Prostate gland (tissue), 2 donors: ENCODE measurements around the gene PLA2G4D. TPM values are rescaled to one million over a fixed set of nuclear protein-coding genes. Genes with fewer than 3 reads are reported as not detected.

Experiments used
- DNase-seq: peaks from one replicate; pipeline ENCODE4 v3.0.0-alpha.2; 2019; ENCODE audit warnings: low spot score
- H3K27ac ChIP-seq, 2 donors: fragments of 200-600 bp; sonication (generic); 2 replicates each; pipeline ENCODE4 v1.5.1; 2017 to 2019
- H3K27me3 ChIP-seq: fragments of 200-600 bp; sonication (generic); replicated peaks from 2 replicates; pipeline ENCODE4 v1.5.1; 2019; ENCODE audit not compliant: insufficient read depth
- H3K36me3 ChIP-seq, 2 donors: fragments of 200-600 bp; sonication (generic); 1 replicate in 1 of 2; 2 replicates in 1 of 2; pipeline versions ENCODE4 v1.5.1 to v1.8.1; 2017 to 2019
- H3K4me1 ChIP-seq: fragments of 200-600 bp; sonication (generic); replicated peaks from 2 replicates; pipeline ENCODE4 v1.5.1; 2019
- H3K4me3 ChIP-seq, 2 donors: fragments of 200-600 bp; sonication (generic); 2 replicates each; pipeline ENCODE4 v1.5.1; 2017 to 2019
- H3K9me3 ChIP-seq: fragments of 200-600 bp; sonication (generic); 2 replicates; pipeline ENCODE4 v1.5.1; 2017
- CTCF ChIP-seq, 4 experiments: fragments of 200-600 bp in 2 of 4; fragments of 450-650 bp in 2 of 4; sonication (generic) in 2 of 4; IDR thresholded peaks; 1 replicate in 3 of 4; 2 replicates in 1 of 4; pipeline ENCODE4 v1.5.1; 2016 to 2019; ENCODE audit warnings: antibody characterized with exemption in 4 of 4, mild to moderate bottlenecking in 2 of 4, moderate library complexity in 2 of 4
- POLR2A ChIP-seq: fragments of 450-650 bp; IDR thresholded peaks from one replicate; pipeline ENCODE4 v1.6.1; 2016; ENCODE audit warnings: antibody characterized with exemption, mild to moderate bottlenecking
- POLR2AphosphoS5 ChIP-seq: sonication (generic); formaldehyde crosslinking; IDR thresholded peaks from one replicate; pipeline ENCODE4 v1.6.1; 2017; ENCODE audit warnings: antibody characterized with exemption
- WGBS: methylation state at CpG from one replicate; pipeline ENCODE4 v1.1.5; 2018; 5-methylcytosine and 5-hydroxymethylcytosine counted together
- intact Hi-C: fragments of 100-400 bp; cut with DNase I; formaldehyde crosslinking; loops from one replicate; pipeline ENCODE4 v1.14.2; 2022
- total RNA-seq, 2 donors: library from RNA; depleted of rRNA; stranded (reverse); fragments of >200 nt; gene quantifications; one replicate each; pipeline ENCODE4 v1.1.0, GENCODE V29; 2016

The PLA2G4D gene
- total RNA-seq, 2 donors from 2014 or later, result 1.5 to 2.1 TPM

GRCh38 chr15:42090370-42090769 is 4.0 kb downstream of the PLA2G4D start:
- no peak for DNase-seq
- TF ChIP-seq POLR2A (no peak), CTCF (IDR thresholded peaks at IDR 0.05) (no peak), POLR2AphosphoS5 (no peak)
- WGBS, result 58% methylated on average over 7 of the region's 7 CpGs

GRCh38 chr15:42089942-42090341 is 4.4 kb downstream of the PLA2G4D start:
- Histone ChIP-seq H3K27me3 (no peaks in the 10 kb centered on the region), H3K4me3 (no peak overlapping the region), H3K4me1 (no peaks in the 10 kb centered on the region), H3K9me3 (no peaks in the 10 kb centered on the region), H3K27ac (no peak overlapping the region), H3K36me3 (no peaks in the 10 kb centered on the region)
- TF ChIP-seq POLR2A, result no peak
- intact Hi-C loops, result no loop called here
- 96% methylated on average over 4 of the region's 4 CpGs for WGBS
- no peak for DNase-seq

More at GRCh38 chr15:42090370-42090769, 4.0 kb downstream of the PLA2G4D start:
- Histone ChIP-seq H3K9me3 (no peaks in the 10 kb centered on the region), H3K27ac (no peak overlapping the region), H3K4me1 (no peaks in the 10 kb centered on the region), H3K4me3 (no peak overlapping the region), H3K27me3 (no peaks in the 10 kb centered on the region), H3K36me3 (no peaks in the 10 kb centered on the region)
- intact Hi-C loops, result no loop called here

- Histone ChIP-seq H3K27me3 (no peaks in the 10 kb centered on the region), H3K27ac (no peak overlapping the region), H3K9me3 (no peaks in the 10 kb centered on the region), H3K36me3 (no peaks in the 10 kb centered on the region), H3K4me3 (no peak overlapping the region), H3K4me1 (no peaks in the 10 kb centered on the region)
- intact Hi-C loops, result no loop called here
- TF ChIP-seq POLR2AphosphoS5 (no peak), CTCF (IDR thresholded peaks at IDR 0.05) (no peak), POLR2A (no peak)
- WGBS, result 57% methylated on average over 16 of the region's 16 CpGs
- no peak for DNase-seq
These were observed 5.3 kb downstream of the PLA2G4D start for GRCh38 chr15:42088801-42089640.

- Histone ChIP-seq H3K4me3 (no peak overlapping the region), H3K27me3 (no peaks in the 10 kb centered on the region), H3K36me3 (no peaks in the 10 kb centered on the region), H3K27ac (no peak overlapping the region), H3K4me1 (no peaks in the 10 kb centered on the region), H3K9me3 (no peaks in the 10 kb centered on the region)
- WGBS, result 76% methylated on average over 11 of the region's 11 CpGs
- intact Hi-C loops, result no loop called here
- no peak for TF ChIP-seq POLR2AphosphoS5
- no peak for TF ChIP-seq CTCF (IDR thresholded peaks at IDR 0.05)
- TF ChIP-seq POLR2A, result no peak
- no peak for DNase-seq
These were observed 6.2 kb downstream of the PLA2G4D start for GRCh38 chr15:42087926-42088800.

GRCh38 chr15:42087460-42087859 is 6.9 kb downstream of the PLA2G4D start:
- Histone ChIP-seq H3K36me3 (no peaks in the 10 kb centered on the region), H3K4me1 (no peaks in the 10 kb centered on the region), H3K27me3 (no peaks in the 10 kb centered on the region), H3K27ac (no peak overlapping the region), H3K9me3 (no peaks in the 10 kb centered on the region), H3K4me3 (no peak overlapping the region)
- intact Hi-C loops, result no loop called here
- 91% methylated on average over 10 of the region's 13 CpGs for WGBS
- TF ChIP-seq POLR2A (no peak), CTCF (IDR thresholded peaks at IDR 0.05) (no peak), POLR2AphosphoS5 (no peak)
- no peak for DNase-seq
